GM18517 (cell line): Measurements from ENCODE around the gene PTGR3.

Experiments
- ATAC-seq: cut with Tn5 transposase; IDR thresholded peaks from one replicate; pipeline ENCODE4 v1.9.1; 2021; ENCODE audit warnings: mild to moderate bottlenecking, moderate library complexity; ENCODE audit not compliant: unreplicated experiment

The PTGR3 gene

DNA sequence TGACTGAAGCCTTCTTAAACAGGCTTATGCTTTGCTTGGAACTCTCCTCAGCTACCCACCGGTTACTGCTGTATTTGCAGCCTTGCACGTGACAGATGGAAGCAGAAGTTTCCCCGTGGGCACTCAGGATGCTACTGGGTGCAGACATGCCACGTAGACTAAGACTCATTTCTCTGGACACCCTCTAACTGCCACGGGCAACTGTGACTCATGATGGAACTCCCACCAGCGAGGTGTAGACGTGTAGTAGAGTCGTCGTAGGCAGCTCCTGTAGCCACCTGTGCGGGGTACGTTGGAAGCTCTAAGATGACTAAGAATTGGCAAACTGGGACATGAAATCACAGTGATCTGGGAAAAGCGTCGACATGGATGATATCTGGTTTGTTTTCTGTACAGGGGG is 29.2 kb upstream of the PTGR3 start:
- ATAC-seq = no peak

DNA sequence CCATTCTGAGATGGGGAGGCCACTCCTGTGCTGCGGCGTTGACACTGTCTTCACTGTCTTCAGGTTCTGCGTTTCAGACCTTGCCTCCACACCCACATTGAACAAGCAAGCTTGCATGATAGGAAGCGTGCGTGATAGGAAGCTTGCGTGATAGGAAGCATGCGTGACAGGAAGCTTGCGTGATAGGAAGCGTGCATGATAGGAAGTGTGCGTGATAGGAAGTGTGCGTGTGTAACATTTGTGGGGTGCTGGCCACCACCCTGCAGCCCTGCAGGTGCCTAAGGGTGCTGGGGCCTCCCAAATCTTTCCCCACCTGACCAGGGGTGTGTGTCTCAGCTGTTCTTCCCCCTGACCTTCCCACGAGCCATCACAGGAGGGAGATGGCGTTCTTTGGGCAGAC is 27.0 kb upstream of the PTGR3 start:
- ATAC-seq = no peak

DNA sequence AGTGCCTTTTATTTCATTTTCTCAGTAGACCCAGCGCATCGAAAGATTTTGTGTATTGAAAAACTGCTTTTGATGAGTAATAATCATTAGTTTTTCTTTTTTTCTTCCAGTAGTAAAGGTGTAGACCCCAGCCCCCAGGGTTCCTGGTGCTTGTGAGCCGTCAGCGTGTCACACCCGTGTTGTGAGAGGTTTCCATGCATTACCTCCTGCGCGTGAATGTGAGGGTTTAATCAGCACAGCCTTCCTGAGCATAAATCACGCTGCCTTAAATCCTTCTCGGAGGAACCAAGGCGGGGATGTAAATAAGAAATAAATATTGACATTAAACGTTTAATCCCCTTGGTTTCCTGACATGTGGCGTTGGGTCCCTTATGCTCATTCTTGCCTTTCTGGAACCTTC is 26.0 kb upstream of the PTGR3 start:
- ATAC-seq = no peak

DNA sequence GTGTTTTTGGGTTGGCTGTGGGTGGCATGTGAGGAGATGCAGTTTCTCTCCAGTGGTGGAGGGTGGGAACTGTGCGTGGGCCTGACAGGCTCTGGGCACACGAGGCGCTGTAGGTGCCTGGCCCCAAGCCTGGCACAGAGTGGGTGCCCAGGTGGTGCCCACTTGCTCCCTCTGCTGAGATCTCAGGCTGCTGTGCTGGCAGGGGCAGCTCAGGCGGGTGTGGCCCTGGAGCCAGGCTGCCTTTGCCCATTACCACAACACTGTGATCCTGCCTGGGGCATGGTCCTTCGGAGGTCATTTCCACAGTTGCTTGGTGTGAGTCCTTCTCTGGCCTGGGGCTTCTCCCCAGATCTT is 22.1 kb upstream of the PTGR3 start:
- ATAC-seq = no peak

DNA sequence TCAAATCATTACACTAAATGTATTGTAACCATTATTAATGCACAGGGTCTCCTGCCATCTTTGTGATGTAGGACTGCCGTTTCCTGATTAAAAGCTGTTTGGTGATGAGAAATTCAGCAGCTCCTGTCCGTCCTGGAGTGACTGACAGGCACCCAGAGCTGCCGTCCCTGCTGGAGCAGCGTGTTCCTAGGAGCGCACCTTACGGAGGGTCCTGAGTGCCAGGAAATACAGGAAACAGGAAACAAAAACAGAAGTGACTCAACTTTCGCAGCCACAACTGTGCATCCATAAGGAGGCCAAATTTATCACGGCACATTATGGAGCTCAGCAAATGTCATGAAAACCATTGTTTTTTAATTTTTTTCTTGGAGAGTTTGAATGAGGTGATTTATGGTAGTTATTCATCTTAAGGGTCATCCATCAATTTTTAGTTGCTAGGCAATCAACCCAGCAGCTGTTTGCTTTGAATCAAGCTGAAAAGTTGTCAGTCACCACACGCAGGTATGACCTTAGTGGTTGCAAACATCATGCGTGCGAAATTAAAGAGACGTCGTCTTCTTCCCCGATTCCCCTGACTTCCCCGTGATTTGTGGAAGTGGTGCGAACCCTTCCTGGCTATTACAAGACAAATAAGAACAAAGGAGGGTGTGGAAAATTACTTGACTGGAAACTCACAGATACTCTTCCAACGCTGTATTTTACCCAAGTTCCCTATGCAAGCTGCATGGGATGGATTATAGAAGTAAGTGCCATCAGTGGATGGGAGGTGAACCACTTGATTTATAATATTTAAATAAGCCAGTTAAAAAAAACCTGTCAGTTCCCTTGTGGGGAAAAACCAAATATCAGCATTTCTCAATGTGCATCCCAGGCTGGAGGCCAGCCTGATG is 21.5 kb upstream of the PTGR3 start:
- ATAC-seq = no peak

DNA sequence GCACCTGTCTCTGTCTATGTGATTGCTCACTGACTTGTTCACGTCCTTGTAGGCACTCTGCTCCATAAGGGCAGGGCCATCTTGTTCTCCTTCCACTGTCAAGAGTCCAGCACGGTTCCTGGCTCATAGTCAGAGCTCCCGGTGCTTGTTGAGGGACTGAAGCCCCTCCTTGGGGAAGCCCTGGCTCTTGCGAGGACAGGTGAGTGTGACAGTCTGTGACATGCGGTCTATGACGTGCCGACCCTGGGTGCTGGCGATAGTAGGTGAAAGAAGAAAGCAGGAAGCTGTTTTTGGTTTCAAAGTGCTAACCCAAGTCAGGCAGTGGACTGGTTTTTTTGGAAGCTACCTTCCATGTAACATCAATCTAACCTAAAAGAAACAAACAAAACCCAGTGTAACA is 20.5 kb upstream of the PTGR3 start:
- no peak for ATAC-seq

DNA sequence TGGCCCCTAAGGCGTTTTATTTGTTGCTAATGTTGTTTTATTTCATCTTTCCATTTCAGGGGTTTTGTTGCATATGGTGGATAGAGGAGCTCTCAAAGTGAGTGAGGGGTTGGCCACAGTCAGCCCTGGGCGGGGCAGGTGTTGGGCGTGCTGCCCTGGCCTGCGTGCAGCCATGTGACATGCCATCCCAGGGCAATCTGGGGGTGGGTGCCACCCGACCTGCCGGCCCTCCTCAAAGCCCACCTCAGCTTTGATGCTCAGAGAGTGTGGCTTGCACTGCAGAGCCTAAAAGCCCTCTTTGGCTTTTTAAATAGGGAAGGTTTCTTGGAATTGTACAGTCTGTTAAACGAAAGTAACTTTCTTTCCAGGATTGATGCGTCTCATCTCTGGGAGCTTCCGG is 20.0 kb upstream of the PTGR3 start:
- no peak for ATAC-seq

DNA sequence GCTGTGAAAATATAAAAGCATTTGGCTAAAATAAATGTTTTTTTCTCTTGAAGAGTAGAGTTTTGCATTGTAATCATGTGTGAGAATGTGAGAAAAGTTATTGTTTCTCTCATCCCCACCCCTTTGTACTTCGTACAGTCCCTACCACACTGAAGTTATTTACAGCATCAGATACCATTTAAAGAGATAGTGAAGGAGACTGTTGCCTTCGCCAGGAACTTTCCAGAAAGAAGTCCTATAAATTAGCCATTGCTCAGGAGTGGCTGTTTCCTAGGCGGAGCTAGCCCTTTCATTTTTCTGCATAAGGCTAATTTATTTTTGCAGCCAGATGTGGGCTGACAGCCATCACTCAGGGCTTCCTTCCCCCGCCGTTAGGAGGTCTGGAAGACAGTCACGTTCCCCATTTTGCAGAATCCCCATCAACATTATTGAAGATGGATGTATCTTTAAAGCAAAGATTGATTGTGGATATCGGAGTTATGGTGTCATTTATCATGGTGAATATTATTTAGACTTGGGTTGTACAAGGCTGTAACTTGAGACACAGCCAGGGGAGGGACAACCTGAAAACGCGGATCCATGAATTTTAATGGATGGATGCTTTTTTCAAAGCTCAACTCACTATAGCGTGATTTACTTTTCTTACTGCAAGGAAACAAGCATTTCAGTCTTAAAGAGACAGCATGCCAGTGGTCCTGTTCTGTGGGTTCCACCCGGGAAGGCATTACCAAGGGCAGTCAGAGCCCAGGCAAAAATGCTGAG is 18.8 kb upstream of the PTGR3 start:
- no peak for ATAC-seq

DNA sequence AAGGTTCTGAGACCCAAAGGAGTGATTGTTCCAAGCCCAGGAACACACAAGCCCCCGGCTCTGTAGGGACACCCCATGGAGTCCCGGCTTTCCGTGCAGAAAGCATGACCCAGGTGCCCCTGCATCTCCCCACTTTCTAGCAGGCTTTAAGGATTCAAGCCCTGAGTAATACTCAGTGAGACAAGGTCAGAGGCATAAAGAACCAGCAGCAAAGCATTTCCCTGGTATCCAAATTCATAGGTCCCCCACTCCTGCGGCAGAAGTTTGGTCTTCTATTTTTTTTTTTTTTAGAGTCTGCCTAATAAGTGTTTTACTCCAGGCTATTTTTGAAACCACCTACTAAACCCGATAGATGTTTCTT is 18.0 kb upstream of the PTGR3 start:
- no peak for ATAC-seq

DNA sequence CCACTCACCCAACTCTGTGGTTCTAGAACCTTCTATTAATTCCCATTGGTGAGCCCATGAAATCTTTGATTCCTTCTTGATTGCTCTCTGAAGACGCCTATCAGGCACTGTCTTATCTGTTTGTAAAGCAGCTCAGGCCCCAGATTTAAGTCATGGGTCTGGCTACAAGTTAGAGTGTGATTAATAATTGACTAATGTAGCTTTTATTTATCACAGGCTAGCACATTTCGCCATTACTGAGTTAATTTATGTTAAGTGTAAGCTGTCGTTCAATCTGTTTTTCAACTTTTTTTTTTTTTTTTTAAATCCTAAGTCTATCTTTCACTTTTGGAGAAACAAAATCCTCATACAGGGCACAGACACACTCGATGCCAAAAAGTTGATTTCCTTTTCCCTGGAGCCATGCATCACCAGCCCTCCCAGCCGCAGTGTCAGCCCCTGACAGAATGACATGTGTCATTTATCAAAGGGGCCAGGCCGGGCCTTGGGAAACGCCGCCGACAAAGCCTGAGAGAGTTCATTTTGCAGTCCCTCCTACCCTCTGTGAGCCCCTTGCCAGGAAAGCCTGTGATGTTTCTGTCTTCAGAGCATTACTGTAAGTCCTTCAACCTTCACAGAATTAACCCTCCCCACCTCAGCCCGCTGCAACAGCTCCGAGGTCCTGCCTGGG is 17.5 kb upstream of the PTGR3 start:
- ATAC-seq = no peak

DNA sequence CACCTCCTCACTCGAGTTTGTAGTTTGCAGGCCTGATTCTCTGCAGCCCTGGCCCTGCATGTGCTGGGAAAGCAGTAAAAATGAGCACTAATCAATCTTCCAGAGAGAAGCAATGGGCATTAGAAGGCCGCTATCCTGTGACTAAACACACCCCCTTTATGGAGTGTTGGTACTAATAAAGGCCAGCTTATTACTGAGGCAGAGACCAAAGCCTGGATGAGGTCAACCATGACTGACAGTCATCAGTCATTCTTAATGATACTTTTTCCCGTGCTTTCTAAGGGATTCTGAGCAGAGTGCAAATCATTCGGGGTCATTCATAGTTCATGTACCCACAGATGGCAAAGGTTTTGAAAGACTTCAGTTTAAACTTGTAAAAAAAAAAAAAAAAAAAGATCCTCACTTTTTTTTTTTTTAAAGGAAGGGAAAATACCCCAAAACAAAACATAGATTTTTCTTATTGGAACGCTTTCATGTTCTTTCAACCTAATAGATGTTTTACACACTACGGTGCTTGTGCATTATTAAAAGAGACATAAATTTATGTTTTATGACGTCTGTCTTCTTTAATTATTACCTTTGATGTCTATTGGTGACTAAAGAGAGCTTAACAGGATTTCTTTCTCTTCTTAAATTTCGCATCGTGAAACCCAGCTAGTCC is 14.9 kb upstream of the PTGR3 start:
- no peak for ATAC-seq

DNA sequence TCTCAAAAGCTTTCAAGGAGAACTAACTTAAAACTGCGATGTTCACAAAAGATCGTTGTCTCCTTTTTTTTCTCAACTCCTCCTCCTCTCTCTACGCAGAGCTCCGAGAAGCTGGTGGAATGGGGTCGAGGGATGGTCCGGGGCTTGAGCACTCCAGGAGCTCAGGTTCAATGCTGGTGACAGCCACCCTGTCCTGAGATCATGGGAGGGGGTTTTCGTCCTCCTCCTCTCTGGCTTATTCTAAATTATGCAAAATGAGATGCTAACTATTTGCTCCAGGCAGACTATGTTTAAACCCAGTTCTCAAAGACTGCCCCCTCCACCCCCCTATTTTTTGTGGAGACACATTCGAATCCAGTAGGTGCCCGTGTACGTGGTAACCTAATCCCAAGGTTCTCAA is 13.5 kb upstream of the PTGR3 start:
- ATAC-seq = no peak

DNA sequence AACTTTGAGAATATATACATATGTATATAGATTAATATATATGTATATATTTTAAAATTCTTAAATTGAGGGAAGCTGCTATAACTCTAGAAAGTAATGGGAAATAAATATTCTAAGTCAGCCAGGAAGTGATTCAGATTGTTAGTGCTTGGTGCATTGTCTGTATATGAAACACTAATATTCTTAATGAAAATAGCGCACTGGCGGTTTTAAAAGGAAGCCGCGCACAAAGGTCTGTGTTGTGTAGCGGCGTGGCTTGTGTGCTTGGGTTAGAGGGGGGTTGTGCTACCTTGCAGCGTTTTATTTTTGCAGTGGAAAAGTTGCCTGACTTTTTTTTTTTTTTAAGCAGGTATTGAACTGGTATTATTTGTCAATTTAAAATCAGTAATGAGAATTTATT is 13.0 kb upstream of the PTGR3 start:
- ATAC-seq = no peak

DNA sequence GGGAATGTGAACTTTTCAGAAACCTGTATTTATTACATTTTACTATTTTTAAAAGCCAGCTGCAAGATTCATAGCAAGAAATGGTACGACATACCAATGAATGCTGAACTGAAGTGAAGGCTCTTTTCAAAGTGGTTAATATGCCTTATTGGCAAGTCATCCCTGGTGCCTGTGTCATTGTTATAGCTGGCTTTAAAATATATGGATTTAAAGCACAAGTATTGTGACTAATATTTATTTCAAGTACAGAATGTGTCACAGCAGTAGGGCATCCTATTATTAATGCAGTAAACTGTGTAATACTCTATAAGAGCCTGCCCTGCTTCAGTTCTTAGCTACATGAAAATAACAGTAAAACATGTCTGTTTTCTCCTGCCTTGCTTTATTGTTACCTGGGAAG is 12.5 kb upstream of the PTGR3 start:
- no peak for ATAC-seq

DNA sequence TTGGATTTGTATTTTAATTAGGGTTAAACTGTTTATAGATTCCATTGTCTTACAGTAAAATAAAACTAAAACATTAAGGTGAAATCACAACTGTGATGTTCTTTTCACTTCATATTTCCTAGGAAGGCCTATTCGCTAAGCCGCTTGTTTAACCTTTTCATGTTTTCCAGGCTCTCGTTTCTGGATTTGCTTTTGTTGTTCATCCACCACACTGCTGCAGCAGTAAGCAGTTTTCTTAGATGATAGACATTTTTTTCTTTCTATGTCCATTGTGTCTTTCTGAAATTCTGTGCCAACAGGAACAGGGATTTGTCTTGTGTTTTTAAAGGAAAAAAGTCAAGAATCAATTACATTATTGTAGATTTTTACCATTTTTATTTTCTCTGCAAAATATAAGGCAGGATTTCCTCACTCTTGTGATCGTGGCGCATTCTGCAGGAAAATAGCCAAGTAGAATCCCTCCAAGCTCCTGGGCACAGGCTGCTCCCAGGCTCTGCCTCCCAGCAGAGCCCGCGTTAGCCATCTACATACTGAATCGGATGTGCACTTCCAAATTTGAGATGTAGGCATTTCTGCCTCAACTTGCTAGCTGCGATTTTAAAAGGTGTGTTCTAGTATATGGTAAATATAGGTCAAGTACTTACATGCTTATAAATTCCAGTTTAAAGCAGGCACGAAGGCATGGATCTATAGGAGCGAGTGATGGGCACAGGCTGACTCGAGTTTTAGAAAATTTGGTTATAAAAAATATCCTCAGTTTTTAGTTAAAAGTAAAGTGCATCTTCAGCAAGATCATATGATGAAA is 11.8 kb upstream of the PTGR3 start:
- ATAC-seq = no peak

DNA sequence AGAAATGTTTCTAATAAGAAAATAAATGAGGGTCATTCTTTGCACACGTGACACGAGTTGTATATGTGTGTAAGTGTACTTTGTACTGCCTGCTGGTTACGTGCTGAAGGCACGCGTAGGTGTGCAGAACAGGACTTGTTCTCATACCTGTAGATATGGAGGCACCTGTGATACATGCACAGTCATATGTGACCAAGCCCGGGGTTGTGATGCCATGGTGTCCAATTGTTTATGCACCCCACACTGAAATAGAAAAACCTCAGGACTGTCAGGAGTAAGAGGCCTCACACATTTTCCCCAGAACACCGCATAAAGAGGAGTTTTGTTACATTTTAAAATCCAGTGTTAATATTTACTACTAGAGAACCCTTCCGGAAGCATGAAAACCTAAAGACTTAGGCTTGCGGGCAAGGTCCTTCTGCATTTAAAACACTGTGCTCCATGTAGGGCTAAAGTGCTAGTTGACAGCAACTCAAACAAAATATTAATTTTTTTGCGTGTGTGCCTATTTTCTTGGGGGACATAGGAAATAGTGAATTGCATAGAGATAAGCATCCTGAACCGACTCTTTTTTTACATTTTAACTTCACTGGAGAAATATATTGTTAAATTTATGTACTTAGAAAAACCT is 10.9 kb upstream of the PTGR3 start:
- ATAC-seq = no peak

DNA sequence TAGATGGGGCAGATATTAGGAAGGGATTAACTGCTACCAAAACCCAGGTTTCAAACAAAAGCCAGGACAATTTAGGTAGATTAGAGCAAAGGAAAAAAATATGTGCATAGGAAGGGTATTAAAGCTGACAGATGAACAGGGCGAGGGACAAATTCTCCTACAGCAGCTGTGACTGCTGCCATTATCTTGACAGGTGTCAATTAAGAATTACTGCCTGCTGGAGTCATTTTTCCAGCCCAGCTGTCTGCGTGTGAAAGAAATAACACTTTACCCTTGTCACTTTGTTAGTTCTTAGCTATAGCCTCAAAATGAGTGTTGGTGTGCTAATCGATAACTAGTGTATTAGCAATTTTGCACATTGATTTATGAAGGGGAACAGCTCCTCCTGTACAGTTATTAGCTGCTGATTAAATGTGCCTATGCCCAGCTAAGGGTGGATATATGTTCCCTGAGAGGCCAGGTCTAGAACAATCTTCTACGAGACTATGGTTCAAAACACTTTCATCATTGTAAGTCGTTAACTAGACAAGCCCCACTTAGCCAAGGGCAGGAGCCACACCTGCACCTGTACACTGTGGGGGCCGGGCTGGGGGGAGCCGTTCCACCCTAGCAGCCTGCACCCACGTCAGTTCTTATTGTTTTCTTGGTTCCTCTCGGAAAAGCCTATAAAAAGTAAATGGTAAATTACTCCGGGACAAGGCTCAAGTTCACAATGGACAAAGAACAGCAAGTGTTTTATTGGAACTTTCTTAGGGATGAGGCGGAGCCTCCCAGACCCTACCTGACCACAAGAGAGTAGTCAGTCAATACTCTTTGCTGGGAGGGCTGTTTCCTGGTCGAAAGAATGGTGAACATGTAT is 9.4 kb upstream of the PTGR3 start:
- no peak for ATAC-seq

DNA sequence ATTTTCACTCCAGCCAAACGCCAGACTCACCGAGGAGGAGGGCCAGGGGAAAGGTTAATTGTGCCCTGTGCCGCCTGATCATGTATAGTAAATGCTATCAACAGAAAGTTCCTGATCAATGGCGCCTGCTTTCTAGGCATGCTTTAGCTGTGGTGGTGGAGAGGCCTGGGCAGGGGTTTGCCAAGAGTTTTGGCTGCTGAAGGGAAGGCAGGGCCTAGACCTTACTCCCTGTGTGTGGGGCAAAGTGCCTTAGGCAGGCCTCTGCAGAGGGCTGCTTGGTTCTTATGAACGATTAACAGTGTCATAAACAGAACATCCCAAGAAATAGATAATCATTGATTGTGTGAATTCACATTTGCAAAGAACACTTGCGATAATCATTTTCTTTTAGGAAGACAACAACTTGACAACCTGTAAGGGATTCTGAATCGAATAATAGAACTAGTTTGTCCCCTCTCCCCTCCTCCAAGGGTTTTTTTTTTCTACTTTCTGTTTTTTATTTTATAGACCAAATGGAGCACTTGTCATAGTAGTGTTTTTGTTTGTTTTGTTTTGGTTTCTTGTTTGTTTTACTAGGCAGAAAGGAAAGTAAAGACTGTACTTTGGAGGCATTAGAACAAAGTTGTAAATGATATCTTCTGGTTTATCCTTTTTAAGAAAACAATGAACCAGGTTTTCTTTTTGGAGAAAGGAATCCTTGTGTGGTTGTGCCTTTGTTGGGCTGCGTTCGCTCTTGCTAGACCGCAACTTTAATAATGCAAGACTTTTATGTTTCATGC is 8.2 kb upstream of the PTGR3 start:
- ATAC-seq = no peak
